ENCODE data around the gene ESYT3. TPM values are rescaled to one million over a fixed set of nuclear protein-coding genes. Genes with fewer than 3 reads are reported as not detected.
"Not testable (repeated sequence)": the region's sequence is repeated elsewhere in the genome, so short reads cannot be mapped to it uniquely, and the experiment has no call there.

ESYT3 gene
- total and polyA plus RNA-seq, 2 experiments from 2014 or later, result 3.5 to 8.2 TPM

DNA sequence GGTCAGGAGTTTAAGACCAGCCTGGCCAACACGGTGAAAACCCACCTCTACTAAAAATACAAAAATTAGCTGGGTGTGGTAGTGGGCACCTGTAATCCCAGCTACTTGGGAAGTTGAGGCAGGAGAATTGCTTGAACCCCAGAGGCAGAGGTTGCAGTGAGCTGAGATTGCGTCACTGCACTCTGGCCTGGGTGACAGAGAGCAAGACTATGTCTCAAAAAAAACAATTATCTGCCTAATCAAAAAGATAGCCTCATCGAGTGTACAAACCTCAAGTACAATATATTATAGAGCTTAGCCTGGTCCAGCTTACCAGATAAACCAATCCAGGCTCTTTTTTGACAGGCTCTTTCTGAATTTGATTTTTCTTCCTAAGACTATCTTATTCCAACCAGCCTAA, 61.2 kb downstream of the ESYT3 start:
- not testable (repeated sequence) for H3K4me1 ChIP-seq (ENCODE audit: insufficient read depth); DNase-seq (ENCODE audit: low spot score); H3K27me3 ChIP-seq (ENCODE audit: insufficient read depth); H3K9me2 ChIP-seq (ENCODE audit: insufficient read depth); H3K27me3 Mint-ChIP-seq (ENCODE audit: insufficient read depth, low read depth, poor library complexity); H3K36me3 ChIP-seq (ENCODE audit: insufficient read depth); H3K27ac ChIP-seq (ENCODE audit: low read depth); H3K4me3 Mint-ChIP-seq; ATAC-seq; H3K9me3 Mint-ChIP-seq; H3K27ac Mint-ChIP-seq; H4K20me1 ChIP-seq (replicated peaks; ENCODE audit: insufficient read depth); H3F3A ChIP-seq (replicated peaks; ENCODE audit: low read depth); H2AFZ ChIP-seq; H3K4me3 ChIP-seq; H3K79me2 ChIP-seq (replicated peaks; ENCODE audit: insufficient read depth)
- peak overlapping the region; percentile 13; the same call in 1 of the 2 replicates for H3K4me2 ChIP-seq
- Mint-ChIP-seq H3K36me3 (ENCODE audit: low read depth) (peaks cover 19% of the 10 kb centered on the region; the same call in 2 of the 3 replicates), H3K4me1 (peaks cover 11% of the 10 kb centered on the region)

DNA sequence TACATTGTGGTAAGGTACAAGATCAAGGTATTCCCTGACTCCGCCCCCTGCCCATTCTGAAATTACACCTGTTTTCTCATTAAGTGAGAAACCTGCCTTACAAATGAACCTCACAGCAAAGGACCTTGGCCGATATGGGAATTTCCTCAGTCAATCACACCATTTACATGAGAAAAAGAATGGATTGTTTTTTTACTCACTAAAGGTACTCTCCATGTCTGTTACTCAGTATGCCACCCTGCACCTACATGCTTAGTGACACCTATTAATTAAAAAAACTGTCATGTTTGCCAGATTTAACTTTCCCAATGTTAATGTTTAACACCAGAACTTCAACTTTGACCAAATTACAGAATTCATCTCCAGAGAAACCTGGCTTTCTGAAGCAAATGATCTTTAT, 62.0 kb downstream of the ESYT3 start:
- no peak overlapping the region for H3K27ac Mint-ChIP-seq
- Histone ChIP-seq H3K27ac (ENCODE audit: low read depth) (no peak overlapping the region), H3K36me3 (ENCODE audit: insufficient read depth) (no peaks in the 10 kb centered on the region), H3K4me1 (ENCODE audit: insufficient read depth) (0 out of 2 replicates have a peak, but pooled peaks cover 7% of the 10 kb centered on the region), H3K9me2 (ENCODE audit: insufficient read depth) (no peaks in the 10 kb centered on the region), H4K20me1 (replicated peaks; ENCODE audit: insufficient read depth) (no peaks in the 10 kb centered on the region), H2AFZ (no peak overlapping the region), H3K79me2 (replicated peaks; ENCODE audit: insufficient read depth) (no peaks in the 10 kb centered on the region), H3K4me2 (no peak overlapping the region), H3K4me3 (no peak overlapping the region), H3K27me3 (ENCODE audit: insufficient read depth) (no peaks in the 10 kb centered on the region), H3F3A (replicated peaks; ENCODE audit: low read depth) (no peaks in the 10 kb centered on the region)
- H3K4me1 Mint-ChIP-seq, result peaks cover 11% of the 10 kb centered on the region
- DNase-seq (ENCODE audit: low spot score), result peak; percentile 43
- H3K36me3 Mint-ChIP-seq (ENCODE audit: low read depth), result peaks cover 11% of the 10 kb centered on the region; the same call in 2 of the 3 replicates
- H3K9me3 Mint-ChIP-seq, result 0 out of 3 replicates have a peak, but pooled peaks cover under 1% of the 10 kb centered on the region
- TF ChIP-seq, protein P1, sequence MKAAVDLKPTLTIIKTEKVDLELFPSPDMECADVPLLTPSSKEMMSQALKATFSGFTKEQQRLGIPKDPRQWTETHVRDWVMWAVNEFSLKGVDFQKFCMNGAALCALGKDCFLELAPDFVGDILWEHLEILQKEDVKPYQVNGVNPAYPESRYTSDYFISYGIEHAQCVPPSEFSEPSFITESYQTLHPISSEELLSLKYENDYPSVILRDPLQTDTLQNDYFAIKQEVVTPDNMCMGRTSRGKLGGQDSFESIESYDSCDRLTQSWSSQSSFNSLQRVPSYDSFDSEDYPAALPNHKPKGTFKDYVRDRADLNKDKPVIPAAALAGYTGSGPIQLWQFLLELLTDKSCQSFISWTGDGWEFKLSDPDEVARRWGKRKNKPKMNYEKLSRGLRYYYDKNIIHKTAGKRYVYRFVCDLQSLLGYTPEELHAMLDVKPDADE (IDR thresholded peaks at IDR 0.05), result no peak
- TF ChIP-seq ZNF114 (CRISPR knock-in tag; IDR thresholded peaks at IDR 0.05) (no peak), ZNF331 (CRISPR knock-in tag; IDR thresholded peaks at IDR 0.05; ENCODE audit: low read depth) (no peak)
- peak; percentile 65 for ATAC-seq
- no peak overlapping the region for H3K4me3 Mint-ChIP-seq
- H3K27me3 Mint-ChIP-seq (ENCODE audit: insufficient read depth, low read depth, poor library complexity), result no peaks in the 10 kb centered on the region

DNA sequence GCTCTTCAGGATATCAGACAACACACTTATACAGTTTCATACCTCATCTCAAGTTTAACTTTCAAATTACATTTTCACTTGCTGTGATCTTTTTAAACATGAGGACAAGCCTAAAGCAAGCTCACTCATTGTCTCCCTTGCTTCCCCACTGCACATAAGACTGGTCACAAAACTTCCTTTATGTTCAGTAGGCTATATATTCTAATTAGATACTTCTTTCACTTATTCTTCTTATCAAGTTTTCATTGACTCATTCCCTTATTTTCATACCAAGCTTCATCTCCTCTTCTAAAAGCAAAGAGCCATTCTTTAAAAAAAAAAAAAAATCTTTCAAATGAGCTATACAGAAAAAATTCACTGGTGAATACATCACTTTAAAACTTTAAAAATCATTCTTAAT, 62.6 kb downstream of the ESYT3 start:
- H3K4me3 Mint-ChIP-seq, result no peak overlapping the region

DNA sequence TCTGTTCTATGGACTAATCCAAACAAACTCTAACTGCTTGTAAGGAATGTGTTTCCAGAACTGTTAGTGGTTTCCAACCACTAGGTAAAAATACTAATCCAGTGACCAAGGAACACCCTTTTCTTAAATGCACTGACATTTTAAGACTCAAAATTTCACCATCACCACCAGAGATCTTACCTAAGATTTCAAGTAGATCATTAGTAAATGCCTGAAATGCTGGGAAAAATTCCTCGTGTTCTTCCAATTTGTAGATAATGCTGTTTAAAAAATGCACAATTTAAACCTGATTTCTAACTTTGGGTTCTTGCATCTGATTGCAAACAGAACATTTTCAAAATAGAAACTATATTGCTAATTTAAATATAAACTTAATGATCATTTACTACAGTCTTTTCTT, 63.4 kb downstream of the ESYT3 start:
- H3K36me3 Mint-ChIP-seq (ENCODE audit: low read depth), result peaks cover 8% of the 10 kb centered on the region; the same call in 2 of the 3 replicates
- Histone ChIP-seq H3K79me2 (replicated peaks; ENCODE audit: insufficient read depth) (no peaks in the 10 kb centered on the region), H3K4me2 (no peak overlapping the region), H3K27me3 (ENCODE audit: insufficient read depth) (no peaks in the 10 kb centered on the region), H3K36me3 (ENCODE audit: insufficient read depth) (no peaks in the 10 kb centered on the region), H3K4me1 (ENCODE audit: insufficient read depth) (0 out of 2 replicates have a peak, but pooled peaks cover 7% of the 10 kb centered on the region), H3K4me3 (no peak overlapping the region), H3K27ac (ENCODE audit: low read depth) (no peak overlapping the region), H2AFZ (no peak overlapping the region), H4K20me1 (replicated peaks; ENCODE audit: insufficient read depth) (no peaks in the 10 kb centered on the region), H3K9me2 (ENCODE audit: insufficient read depth) (no peaks in the 10 kb centered on the region), H3F3A (replicated peaks; ENCODE audit: low read depth) (no peaks in the 10 kb centered on the region)
- no peak overlapping the region for H3K4me3 Mint-ChIP-seq
- H3K27ac Mint-ChIP-seq, result no peak overlapping the region
- ATAC-seq (no peak), DNase-seq (ENCODE audit: low spot score) (no peak)
- no peaks in the 10 kb centered on the region for H3K27me3 Mint-ChIP-seq (ENCODE audit: insufficient read depth, low read depth, poor library complexity)
- peaks cover 11% of the 10 kb centered on the region for H3K4me1 Mint-ChIP-seq
- H3K9me3 Mint-ChIP-seq, result no peaks in the 10 kb centered on the region
- TF ChIP-seq EZH2phosphoT487 (IDR thresholded peaks at IDR 0.05; ENCODE audit: unreplicated experiment), result no peak
- TF ChIP-seq, protein P2, sequence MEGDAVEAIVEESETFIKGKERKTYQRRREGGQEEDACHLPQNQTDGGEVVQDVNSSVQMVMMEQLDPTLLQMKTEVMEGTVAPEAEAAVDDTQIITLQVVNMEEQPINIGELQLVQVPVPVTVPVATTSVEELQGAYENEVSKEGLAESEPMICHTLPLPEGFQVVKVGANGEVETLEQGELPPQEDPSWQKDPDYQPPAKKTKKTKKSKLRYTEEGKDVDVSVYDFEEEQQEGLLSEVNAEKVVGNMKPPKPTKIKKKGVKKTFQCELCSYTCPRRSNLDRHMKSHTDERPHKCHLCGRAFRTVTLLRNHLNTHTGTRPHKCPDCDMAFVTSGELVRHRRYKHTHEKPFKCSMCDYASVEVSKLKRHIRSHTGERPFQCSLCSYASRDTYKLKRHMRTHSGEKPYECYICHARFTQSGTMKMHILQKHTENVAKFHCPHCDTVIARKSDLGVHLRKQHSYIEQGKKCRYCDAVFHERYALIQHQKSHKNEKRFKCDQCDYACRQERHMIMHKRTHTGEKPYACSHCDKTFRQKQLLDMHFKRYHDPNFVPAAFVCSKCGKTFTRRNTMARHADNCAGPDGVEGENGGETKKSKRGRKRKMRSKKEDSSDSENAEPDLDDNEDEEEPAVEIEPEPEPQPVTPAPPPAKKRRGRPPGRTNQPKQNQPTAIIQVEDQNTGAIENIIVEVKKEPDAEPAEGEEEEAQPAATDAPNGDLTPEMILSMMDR (conservative IDR thresholded peaks at IDR 0.05; ENCODE audit: low read depth in 2 of 2), result no peak

More for the DNA sequence above, 62.6 kb downstream of the ESYT3 start:
- no peaks in the 10 kb centered on the region for H3K79me2 ChIP-seq (replicated peaks; ENCODE audit: insufficient read depth)
- H3K27me3 ChIP-seq (ENCODE audit: insufficient read depth), result no peaks in the 10 kb centered on the region
- H2AFZ ChIP-seq, result no peak overlapping the region
- 0 out of 2 replicates have a peak, but pooled peaks cover 7% of the 10 kb centered on the region for H3K4me1 ChIP-seq (ENCODE audit: insufficient read depth)
- H3K27me3 Mint-ChIP-seq (ENCODE audit: insufficient read depth, low read depth, poor library complexity), result no peaks in the 10 kb centered on the region
- H3K36me3 Mint-ChIP-seq (ENCODE audit: low read depth), result peaks cover 9% of the 10 kb centered on the region; the same call in 2 of the 3 replicates
- no peak for DNase-seq (ENCODE audit: low spot score)
- H3K9me2 ChIP-seq (ENCODE audit: insufficient read depth), result no peaks in the 10 kb centered on the region
- H3K36me3 ChIP-seq (ENCODE audit: insufficient read depth), result no peaks in the 10 kb centered on the region
- H4K20me1 ChIP-seq (replicated peaks; ENCODE audit: insufficient read depth), result no peaks in the 10 kb centered on the region
- no peak overlapping the region for H3K4me3 ChIP-seq
- H3K4me1 Mint-ChIP-seq, result peaks cover 11% of the 10 kb centered on the region
- H3K4me2 ChIP-seq, result no peak overlapping the region
- no peaks in the 10 kb centered on the region for H3F3A ChIP-seq (replicated peaks; ENCODE audit: low read depth)
- H3K27ac Mint-ChIP-seq, result no peak overlapping the region; the same call in 1 of the 2 replicates
- no peak for TF ChIP-seq EZH2 (IDR thresholded peaks at IDR 0.05; ENCODE audit: low read depth, unreplicated experiment)
- no peak for ATAC-seq
- no peaks in the 10 kb centered on the region for H3K9me3 Mint-ChIP-seq
- no peak overlapping the region for H3K27ac ChIP-seq (ENCODE audit: low read depth)
